GM19463 (cell line): ENCODE measurements around the gene PHF2.

ENCODE experiments used
- ATAC-seq: cut with Tn5 transposase; IDR thresholded peaks from one replicate; pipeline ENCODE4 v1.9.1; 2021; ENCODE audit warnings: mild to moderate bottlenecking, moderate library complexity; ENCODE audit not compliant: unreplicated experiment

The PHF2 gene

GRCh38 chr9:93622691-93623090, 46.3 kb downstream of the PHF2 start:
- ATAC-seq, result no peak

- no peak for ATAC-seq
These were observed 47.4 kb downstream of the PHF2 start for GRCh38 chr9:93623753-93624152.

DNA sequence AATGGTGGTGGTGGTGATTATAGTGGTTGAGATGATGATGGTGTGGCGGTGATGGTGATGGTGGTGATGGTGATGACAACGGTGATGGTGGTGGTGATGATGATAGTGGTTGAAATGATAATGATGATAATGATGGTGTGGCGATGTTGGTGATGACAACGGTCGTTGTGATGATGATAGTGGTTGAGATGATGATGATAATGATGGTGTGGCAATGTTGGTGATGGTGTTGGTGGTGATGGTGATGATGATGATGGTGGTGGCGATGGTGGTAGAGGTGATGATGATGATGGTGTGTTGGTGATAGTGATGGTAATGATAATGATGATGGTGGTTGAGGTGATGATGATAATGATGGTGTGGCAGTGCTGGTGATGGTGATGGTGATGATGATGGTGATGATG, 48.0 kb downstream of the PHF2 start:
- ATAC-seq, result no peak

DNA sequence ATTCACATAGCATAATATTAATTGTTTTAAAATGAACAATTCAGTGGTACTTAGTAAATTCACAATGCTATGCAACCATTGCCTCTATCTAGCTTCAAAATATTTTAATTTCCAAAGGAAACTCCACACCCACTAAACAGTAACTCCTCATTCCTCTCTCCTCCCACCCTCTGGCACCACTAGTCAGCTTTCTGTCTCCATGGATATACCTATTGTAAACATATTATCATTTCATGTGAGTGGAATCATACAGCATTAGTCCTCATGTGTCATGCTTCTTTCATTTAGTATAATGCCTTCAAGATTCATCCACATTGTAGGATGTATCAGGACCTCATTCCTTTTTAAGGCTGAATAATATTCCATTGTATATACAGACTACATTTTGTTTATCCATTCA, 48.6 kb downstream of the PHF2 start:
- no peak for ATAC-seq

GRCh38 chr9:93629920-93630319, 53.5 kb downstream of the PHF2 start:
- no peak for ATAC-seq

DNA sequence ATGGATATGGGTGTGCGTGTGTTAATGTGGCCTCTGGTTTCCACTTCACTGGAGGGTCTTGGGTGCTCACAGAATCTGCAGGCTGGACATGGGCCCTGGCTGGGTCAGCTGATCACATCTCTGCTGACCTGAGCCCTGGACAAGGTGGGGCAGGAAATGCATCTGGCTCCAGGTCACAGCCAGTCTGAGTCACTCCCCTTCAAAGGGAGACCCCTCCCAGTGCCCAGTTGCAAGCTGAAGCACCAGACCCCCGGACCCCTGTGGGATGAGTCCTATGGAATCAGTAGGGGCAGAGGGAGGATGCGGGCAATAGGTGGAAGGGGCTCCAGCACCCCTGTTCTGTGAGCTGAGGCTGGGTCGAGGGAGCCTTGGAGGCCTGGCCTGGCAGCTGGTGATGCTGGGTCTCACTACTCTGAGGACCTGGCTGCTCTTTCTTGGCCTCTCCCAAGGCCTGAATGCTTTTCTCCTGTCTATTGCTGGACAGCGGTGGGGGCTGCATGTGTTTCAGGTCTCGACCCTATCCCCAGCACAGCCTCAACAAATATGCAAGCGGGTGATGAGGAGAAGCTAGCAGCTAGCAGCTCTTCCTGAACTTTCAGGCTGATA, 54.5 kb downstream of the PHF2 start:
- no peak for ATAC-seq

- ATAC-seq, result no peak
These were observed 57.3 kb downstream of the PHF2 start for GRCh38 chr9:93633492-93634221.

DNA sequence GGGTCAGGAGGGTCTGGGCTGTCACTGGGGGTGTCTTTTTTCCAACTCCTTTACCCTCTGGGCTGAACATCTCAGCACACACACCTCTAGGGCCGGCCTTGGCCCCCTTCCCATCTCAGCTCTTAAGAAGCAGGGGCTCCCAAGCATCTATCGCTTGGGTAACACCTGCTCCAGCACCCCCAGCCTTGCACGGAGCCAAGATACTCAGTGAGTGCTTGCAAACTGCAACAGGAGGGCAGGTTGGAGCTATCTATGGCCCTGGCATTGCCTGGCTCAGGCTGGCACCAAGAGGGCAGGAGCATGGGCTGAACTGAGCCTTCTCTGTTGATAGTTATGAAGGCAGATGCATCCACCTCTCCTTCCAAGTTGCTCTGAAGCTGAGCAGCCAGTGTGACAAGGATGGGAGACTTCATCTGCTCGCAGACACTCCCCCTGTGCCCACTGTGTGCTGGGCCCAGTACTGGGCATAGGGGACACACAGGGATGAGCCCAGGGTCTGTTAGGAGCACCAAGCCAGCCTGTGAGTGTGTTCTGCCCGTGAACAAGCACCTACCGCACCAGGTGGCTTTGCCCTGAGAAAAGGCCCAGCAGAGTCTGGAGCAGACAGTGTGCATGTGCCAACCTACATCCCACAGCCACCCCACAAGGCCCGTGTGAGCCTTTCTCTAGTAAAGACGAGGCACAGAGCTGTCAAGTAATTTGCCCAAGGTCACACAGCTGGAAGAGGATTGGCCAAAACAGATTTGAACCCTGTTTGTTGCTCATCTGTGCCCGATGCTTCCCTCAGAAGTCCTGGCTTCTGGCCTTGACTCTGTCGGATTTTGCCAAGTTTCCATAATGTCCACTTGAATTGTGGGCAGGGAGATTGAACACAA, 58.2 kb downstream of the PHF2 start:
- no peak for ATAC-seq

DNA sequence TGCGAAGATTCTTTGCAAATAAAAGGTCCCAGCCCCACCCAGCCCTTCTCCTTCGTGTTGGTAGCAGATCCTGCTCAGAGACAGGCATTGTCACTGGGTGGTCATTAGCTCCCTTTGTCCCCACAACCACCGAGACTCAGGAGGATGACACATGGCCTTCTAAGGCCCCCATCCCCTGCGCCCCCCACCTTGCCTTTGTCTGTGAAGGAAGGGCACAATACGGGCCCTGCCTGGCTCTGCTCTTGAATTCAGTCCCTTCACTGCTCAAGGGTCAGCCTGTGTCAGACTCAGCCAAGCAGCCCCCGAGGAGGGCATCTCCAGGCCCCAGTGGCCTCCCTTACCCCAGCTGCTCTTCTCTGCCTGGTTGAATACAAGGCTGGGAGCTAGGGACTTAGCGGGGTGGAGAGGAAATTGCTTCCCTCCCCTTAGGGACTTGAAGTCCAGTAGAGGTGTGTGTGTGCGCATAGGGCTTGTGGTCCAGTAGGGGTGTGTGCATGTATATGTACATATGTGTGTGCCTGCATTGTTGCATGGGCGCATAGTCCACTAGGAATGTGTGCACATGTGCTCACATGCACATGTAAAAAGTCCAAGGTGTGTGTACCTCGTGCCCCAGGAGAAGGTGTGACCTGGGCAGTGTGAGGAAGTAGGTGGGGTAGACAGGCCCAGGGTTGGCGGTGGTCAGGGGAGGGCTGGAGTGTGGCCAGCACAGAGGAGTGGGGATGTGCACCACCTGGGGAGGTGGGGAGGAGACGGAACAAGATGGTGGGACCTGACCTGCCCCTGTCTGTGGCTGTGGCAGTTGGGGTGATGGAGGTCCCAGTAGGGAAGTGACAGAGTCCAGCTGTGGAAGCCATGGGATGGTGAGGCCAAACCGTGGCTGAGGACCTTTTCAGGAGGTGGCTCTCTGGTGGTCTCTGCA, 59.1 kb downstream of the PHF2 start:
- no peak for ATAC-seq

DNA sequence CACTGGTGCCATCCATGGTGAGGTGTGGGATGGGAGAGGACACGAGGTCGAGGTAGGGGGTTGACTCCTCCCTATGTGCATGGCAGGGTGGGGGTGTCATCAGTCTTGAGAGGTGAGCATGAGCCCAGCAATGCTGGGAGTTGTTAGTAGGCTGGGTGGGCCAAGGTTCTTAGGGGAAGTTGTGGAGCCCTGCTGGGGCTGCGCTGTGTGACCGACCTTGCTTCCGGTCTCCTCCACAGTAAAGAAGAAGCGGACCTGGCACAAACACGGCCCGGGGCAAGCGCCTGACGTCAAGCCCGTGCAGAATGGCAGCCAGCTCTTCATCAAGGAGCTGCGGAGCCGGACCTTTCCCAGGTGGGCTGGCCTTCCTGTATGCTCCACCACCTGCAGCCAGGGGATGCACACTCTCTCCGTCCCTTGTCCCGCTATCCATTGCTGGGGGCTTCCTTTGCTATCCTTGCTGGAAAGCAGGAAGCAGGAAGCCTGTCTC, 59.8 kb downstream of the PHF2 start:
- no peak for ATAC-seq

DNA sequence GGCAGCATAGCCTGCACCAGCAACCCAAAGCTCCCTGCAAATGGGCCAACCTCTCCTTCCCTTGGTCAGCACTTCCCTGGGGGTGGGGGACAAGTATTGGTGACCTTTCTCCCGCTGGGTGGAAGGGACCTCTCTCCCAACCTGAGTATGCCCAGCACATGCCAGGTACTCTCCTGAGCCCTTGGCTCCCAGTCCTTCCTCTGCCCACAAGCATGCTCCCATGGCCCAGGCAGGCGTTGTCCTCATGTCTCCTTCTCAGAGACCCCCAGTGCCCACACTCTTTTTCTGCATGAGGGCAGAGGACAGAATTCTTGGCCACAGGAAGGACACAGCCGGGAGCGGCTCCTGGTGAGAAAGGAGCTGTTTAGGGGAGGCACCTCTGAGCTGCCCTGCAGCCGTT, 60.3 kb downstream of the PHF2 start:
- no peak for ATAC-seq

DNA sequence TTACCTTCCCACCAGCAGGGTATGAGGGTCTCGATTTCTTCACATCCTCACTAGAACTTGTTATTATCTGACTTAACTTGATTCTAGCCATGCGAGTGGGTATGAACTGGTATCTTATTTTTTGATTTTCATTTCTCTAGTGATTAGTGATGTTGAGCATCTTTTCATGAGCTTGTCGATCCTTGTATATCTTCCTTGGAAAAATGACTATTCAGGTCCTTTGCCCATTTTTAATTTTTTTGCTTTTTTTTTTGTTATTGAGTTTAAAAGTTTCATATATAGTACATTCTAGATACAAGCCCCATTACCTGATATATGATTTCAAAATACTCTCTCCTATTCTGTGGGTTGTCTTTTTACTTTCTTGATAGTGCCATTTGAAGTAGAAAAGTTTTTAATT, 61.5 kb downstream of the PHF2 start:
- ATAC-seq, result no peak

- no peak for ATAC-seq
These were observed 63.6 kb downstream of the PHF2 start for GRCh38 chr9:93640027-93640426.

GRCh38 chr9:93642961-93643360, 66.6 kb downstream of the PHF2 start:
- ATAC-seq, result no peak

DNA sequence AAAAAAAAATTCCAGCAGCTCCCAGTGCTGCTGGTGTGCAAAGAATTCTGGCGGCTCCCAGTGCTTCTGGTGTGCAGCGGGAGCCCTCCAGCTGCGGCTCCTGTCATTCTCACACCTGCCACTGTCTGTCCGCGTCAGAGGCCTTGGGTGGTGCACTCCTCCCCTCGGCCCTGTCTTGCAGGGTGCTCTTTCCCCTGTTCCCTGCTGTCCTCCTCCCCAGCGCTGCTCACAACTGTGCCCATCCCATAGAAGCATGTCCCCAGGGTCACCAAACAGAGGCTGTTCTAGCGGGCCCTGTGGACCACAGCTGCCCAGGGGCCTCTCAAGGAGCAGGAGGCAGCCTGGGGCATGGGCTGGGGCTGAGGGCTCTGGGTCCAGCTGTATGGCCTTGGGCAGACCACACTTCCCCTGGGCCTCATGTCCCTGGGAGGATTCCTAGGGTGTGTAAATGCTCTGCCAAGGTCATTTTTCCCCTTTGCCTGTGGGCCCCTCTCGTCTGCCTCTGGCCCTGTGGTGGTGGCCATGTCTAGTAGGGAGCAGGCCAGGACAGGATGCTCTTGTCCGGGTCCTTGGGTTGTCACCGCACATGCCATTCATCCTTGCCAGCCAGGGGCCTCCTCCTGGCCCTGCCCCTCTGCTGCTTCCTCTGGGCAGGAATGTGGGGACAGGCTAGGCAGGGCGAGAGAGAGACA, 68.2 kb downstream of the PHF2 start:
- no peak for ATAC-seq

DNA sequence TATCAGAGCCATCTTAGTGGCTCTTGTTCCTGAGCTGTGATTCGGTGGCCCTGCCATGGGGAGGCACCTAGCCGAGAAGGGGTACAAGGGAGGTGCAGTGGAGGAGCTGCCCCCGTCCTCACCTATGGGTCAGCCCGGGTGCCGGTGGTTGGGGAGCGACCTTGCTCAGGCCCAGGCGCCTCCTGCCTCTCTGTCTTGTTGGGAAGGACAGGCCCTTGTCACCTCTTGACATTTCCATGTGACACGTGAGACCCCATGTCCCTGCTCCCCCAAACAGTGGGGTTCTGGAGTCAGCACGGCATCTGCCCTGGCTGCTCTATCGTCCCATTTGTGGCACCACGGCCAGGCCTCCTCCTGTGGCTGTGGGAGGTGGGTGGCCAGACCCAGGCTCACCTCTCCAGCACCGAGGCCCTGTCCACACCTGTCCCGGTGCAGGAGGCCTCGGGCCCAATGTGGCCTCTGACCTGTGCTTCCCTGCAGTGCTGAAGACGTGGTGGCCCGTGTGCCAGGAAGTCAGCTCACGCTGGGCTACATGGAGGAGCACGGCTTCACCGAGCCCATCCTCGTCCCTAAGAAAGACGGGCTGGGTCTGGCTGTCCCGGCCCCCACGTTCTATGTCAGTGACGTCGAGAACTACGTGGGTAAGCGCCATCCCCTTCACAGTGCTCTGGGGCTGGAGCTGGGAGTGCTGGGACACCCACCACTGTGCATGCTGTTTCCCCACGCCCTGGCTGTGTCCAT, 68.9 kb downstream of the PHF2 start:
- ATAC-seq, result no peak

GRCh38 chr9:93645921-93646639, 69.7 kb downstream of the PHF2 start:
- no peak for ATAC-seq

GRCh38 chr9:93646640-93647178, 70.3 kb downstream of the PHF2 start:
- no peak for ATAC-seq
